OCI-LY1 (cell line): ENCODE measurements around the gene CARD6.

Experiments
- EZH2 ChIP-seq: fragments of 200-600 bp; sonication (generic), shearing (Covaris generic); IDR thresholded peaks from 2 replicates; pipeline ENCODE4 v1.8.0; 2017; ENCODE audit warnings: borderline replicate concordance, mixed run types, mild to moderate bottlenecking, antibody characterized with exemption, low read length, moderate library complexity, mixed read lengths
- TF ChIP-seq, protein P1 (sequence below): fragments of 200-600 bp; sonication (generic), shearing (Covaris generic); IDR thresholded peaks from 2 replicates; pipeline ENCODE4 v1.5.1; 2017; ENCODE audit warnings: mild to moderate bottlenecking, antibody characterized with exemption, low read length, moderate library complexity, mixed read lengths

DNA sequence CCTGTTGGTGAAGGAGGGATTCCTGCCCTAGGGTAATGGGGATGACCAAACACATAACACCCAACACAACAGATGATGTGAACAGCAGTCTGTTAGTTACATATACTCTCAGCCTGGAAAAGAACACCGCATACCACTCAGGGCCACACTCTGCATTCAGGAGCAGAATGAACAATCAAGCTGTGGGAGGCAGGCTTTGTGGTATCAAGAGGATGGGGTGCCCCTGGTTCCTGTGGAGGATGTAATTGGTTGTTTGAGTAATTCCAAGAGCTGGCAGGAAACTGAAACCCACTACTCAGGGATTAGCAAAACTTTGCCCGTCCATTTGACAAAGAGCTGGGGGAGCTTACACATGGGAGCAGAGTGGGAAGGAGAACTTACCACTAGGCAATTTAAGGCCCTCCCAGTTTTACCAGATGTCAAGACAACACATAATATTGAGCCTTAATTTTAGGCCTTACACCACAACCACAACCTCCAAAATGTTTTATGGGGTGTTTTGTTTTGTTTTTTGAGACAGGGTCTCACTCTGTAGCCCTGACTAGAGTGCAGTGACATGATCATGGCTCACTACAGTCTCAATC, 27.4 kb upstream of the CARD6 start:
- TF ChIP-seq, protein P1, sequence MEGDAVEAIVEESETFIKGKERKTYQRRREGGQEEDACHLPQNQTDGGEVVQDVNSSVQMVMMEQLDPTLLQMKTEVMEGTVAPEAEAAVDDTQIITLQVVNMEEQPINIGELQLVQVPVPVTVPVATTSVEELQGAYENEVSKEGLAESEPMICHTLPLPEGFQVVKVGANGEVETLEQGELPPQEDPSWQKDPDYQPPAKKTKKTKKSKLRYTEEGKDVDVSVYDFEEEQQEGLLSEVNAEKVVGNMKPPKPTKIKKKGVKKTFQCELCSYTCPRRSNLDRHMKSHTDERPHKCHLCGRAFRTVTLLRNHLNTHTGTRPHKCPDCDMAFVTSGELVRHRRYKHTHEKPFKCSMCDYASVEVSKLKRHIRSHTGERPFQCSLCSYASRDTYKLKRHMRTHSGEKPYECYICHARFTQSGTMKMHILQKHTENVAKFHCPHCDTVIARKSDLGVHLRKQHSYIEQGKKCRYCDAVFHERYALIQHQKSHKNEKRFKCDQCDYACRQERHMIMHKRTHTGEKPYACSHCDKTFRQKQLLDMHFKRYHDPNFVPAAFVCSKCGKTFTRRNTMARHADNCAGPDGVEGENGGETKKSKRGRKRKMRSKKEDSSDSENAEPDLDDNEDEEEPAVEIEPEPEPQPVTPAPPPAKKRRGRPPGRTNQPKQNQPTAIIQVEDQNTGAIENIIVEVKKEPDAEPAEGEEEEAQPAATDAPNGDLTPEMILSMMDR = no peak
- TF ChIP-seq EZH2 = no peak
